HL-60 (cell line): ENCODE measurements around the gene TALDO1.
A peak's percentile ranks its signal among the peaks of the same experiment; 100 is the strongest.

Experiments used
- DNase-seq, 2 experiments: peaks; one replicate each; pipeline ENCODE4 v3.0.0-alpha.2; 2010 to 2020; ENCODE audit warnings: low read depth in 1 of 2, low spot score in 1 of 2
- H3K27ac ChIP-seq: fragments of 250-450 bp; sonication (Bioruptor Pico); replicated peaks from 2 replicates; pipeline ENCODE4 v1.5.1; 2020; ENCODE audit warnings: mild to moderate bottlenecking, moderate library complexity
- H3K27me3 ChIP-seq: fragments of 250-450 bp; sonication (Bioruptor Pico); 2 replicates; pipeline ENCODE4 v1.5.1; 2021; ENCODE audit warnings: mild to moderate bottlenecking, moderate library complexity; ENCODE audit not compliant: insufficient read depth, poor library complexity, severe bottlenecking
- H3K4me3 ChIP-seq: replicated peaks from 2 replicates; pipeline ENCODE4 v1.5.1; 2011; ENCODE audit warnings: mild to moderate bottlenecking, control low read depth, low read length; ENCODE audit not compliant: insufficient read depth
- CTCF ChIP-seq: IDR thresholded peaks from one replicate; pipeline ENCODE4 v1.5.1; 2011; ENCODE audit warnings: low read length, control low read depth, inconsistent platforms; ENCODE audit not compliant: insufficient read depth
- GABPA ChIP-seq: IDR thresholded peaks from 2 replicates; pipeline ENCODE4 v1.6.1; 2012; ENCODE audit warnings: low read depth
- POLR2AphosphoS5 ChIP-seq: IDR thresholded peaks from 2 replicates; pipeline ENCODE4 v1.6.1; 2012; ENCODE audit warnings: low read depth
- REST ChIP-seq: IDR thresholded peaks from 2 replicates; pipeline ENCODE4 v1.6.1; 2012; ENCODE audit warnings: low read depth; ENCODE audit not compliant: insufficient replicate concordance
- SPI1 ChIP-seq: IDR thresholded peaks from 2 replicates; pipeline ENCODE4 v1.6.1; 2012; ENCODE audit warnings: low read depth, mild to moderate bottlenecking, borderline replicate concordance

TALDO1 gene

GRCh38 chr11:705646-706438 lies 41.4 kb upstream of the TALDO1 start, which contains the start of gene EPS8L2:
EPS8L2 (plus strand) TSS chr11:706231; CDS start chr11:709408, 3,177 bp downstream.
- no peak for DNase-seq
- TF ChIP-seq GABPA (no peak), POLR2AphosphoS5 (0 out of 2 replicates have a peak, but pooled peaks have one; percentile 19), SPI1 (no peak)
- Histone ChIP-seq H3K27ac (no peak within 1 kb of the TSS), H3K27me3 (peaks cover 27% of the 10 kb centered on the region), H3K4me3 (no peak within 1 kb of the TSS)

- no peak overlapping the region for H3K27ac ChIP-seq
- no peak for DNase-seq
- no peak overlapping the region for H3K4me3 ChIP-seq
- TF ChIP-seq POLR2AphosphoS5 (no peak), GABPA (no peak), CTCF (no peak), REST (no peak), SPI1 (no peak)
- H3K27me3 ChIP-seq, result peaks cover 29% of the 10 kb centered on the region
Observed at GRCh38 chr11:706439-706956, 40.8 kb upstream of the TALDO1 start.

- Histone ChIP-seq H3K27ac (no peak overlapping the region), H3K4me3 (no peak overlapping the region), H3K27me3 (peaks cover 29% of the 10 kb centered on the region)
- DNase-seq, result no peak
- TF ChIP-seq POLR2AphosphoS5 (no peak), SPI1 (no peak), CTCF (no peak), GABPA (no peak), REST (no peak)
Observed at GRCh38 chr11:706957-707816, 40.1 kb upstream of the TALDO1 start.

- peaks cover 29% of the 10 kb centered on the region for H3K27me3 ChIP-seq
- no peak overlapping the region for H3K27ac ChIP-seq
- H3K4me3 ChIP-seq, result no peak overlapping the region
- no peak for DNase-seq
- TF ChIP-seq REST, result no peak
Observed at GRCh38 chr11:707817-708420, 39.3 kb upstream of the TALDO1 start.
